ENCODE results near the gene LRIG3.

Gene LRIG3

DNA sequence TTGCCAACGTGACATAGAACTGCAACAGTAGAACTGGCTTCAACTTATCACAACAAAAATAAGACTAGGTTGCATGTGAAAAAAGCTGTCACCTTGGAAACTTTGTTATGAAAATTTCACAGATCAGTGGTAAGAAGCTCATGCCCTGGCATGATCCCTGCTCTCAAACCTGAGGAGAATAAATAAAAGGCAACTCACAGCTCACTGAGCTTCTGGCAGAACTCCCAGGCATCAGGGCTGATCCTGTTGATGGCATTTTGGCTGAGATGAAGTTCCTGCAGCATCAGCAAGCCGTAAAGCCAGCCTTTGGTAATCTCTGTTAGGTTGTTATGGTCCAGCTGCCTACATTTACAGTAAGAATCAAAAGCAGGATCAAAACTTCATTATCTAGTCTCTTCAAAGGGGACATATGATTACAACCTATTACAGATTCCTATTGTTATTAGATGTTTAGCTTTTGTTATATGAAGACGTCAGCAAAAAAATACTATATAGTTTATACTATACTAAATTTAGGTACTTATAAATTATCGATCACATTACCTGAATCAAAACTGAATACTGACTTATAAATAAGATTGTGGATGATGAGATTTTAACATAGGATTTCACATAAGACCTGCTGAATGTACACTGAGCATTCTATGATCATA lies 32.0 kb downstream of the LRIG3 start:
- TF ChIP-seq, protein P1, sequence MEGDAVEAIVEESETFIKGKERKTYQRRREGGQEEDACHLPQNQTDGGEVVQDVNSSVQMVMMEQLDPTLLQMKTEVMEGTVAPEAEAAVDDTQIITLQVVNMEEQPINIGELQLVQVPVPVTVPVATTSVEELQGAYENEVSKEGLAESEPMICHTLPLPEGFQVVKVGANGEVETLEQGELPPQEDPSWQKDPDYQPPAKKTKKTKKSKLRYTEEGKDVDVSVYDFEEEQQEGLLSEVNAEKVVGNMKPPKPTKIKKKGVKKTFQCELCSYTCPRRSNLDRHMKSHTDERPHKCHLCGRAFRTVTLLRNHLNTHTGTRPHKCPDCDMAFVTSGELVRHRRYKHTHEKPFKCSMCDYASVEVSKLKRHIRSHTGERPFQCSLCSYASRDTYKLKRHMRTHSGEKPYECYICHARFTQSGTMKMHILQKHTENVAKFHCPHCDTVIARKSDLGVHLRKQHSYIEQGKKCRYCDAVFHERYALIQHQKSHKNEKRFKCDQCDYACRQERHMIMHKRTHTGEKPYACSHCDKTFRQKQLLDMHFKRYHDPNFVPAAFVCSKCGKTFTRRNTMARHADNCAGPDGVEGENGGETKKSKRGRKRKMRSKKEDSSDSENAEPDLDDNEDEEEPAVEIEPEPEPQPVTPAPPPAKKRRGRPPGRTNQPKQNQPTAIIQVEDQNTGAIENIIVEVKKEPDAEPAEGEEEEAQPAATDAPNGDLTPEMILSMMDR (IDR thresholded peaks at IDR 0.05; ENCODE audit: control extremely low read depth, extremely low read depth, low read depth, missing control alignments): no peak
- CTCF ChIA-PET: interaction anchor here (1.2 kb wide), 1 partner anchor 10 kb away, joined by 3 read pairs; no protein-coding TSS in a partner anchor
- POLR2A ChIA-PET: no interaction called here
- DNase-seq (ENCODE audit: extremely low spot score): no peak

GRCh38 chr12:58887068-58887467 lies 33.2 kb downstream of the LRIG3 start:
- TF ChIP-seq, protein P1 (IDR thresholded peaks at IDR 0.05; ENCODE audit: control extremely low read depth, extremely low read depth, low read depth, missing control alignments): no peak
- ChIA-PET CTCF (no interaction called here), POLR2A (no interaction called here)
- DNase-seq (ENCODE audit: extremely low spot score): no peak

GRCh38 chr12:58886474-58886873 lies 33.8 kb downstream of the LRIG3 start:
- TF ChIP-seq, protein P1 (IDR thresholded peaks at IDR 0.05; ENCODE audit: control extremely low read depth, extremely low read depth, low read depth, missing control alignments): no peak
- CTCF ChIA-PET: no interaction called here
- POLR2A ChIA-PET: no interaction called here
- no peak for DNase-seq (ENCODE audit: extremely low spot score)

DNA sequence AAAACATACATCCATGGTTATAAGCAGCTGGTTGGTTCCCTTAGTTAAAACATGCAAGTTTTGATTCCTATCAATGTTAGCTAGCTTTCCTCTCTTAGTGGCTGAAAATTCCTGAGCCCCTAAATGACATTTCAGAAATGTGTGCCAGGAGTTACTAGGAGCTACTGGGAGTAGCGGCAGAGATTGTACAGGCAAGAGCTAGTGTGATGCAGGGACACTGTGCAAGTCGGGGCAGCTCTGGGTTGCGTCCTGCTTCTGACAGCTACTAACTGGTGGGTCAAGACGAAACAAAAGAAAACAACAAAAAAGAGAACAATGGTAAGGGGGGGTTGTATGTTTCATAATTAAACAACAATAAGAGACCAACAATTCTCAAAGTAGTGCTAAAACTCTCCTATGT lies 35.4 kb downstream of the LRIG3 start:
- POLR2A ChIA-PET: no interaction called here
- TF ChIP-seq, protein P1 (IDR thresholded peaks at IDR 0.05; ENCODE audit: control extremely low read depth, extremely low read depth, low read depth, missing control alignments): no peak
- DNase-seq (ENCODE audit: extremely low spot score): no peak
- CTCF ChIA-PET: interaction anchor here (1.1 to 1.4 kb wide), 3 partner anchors 9 to 35 kb away, joined by 3 to 4 read pairs (median 3); partner anchors contain the start of gene LRIG3

- ChIA-PET CTCF (interaction anchor here (1.0 to 1.1 kb wide), 2 partner anchors 14 to 18 kb away, joined by 3 read pairs; no protein-coding TSS in a partner anchor), POLR2A (no interaction called here)
- TF ChIP-seq, protein P1 (IDR thresholded peaks at IDR 0.05; ENCODE audit: control extremely low read depth, extremely low read depth, low read depth, missing control alignments): no peak
- DNase-seq (ENCODE audit: extremely low spot score): no peak
These were observed 36.5 kb downstream of the LRIG3 start for GRCh38 chr12:58883576-58884334.

GRCh38 chr12:58882826-58883225 lies 37.5 kb downstream of the LRIG3 start:
- CTCF ChIA-PET: no interaction called here
- POLR2A ChIA-PET: no interaction called here
- TF ChIP-seq, protein P1 (IDR thresholded peaks at IDR 0.05; ENCODE audit: control extremely low read depth, extremely low read depth, low read depth, missing control alignments): no peak
- DNase-seq (ENCODE audit: extremely low spot score): no peak
